ENCODE measurements around the gene NMT2. TPM values are rescaled to one million over a fixed set of nuclear protein-coding genes. Genes with fewer than 3 reads are reported as not detected.

The NMT2 gene
- total RNA-seq, 1 experiment from 2014 or later: 11.8 TPM

GRCh38 chr10:15116225-15116624 is 52.3 kb downstream of the NMT2 start:
- H3K23ac ChIP-seq (ENCODE audit: insufficient read length, low read depth, low read length): no peak overlapping the region
- peaks cover 0 to 3% of the 10 kb centered on the region in 2 experiments; a peak in 1 of 5 replicates for H3K9me3 Mint-ChIP-seq
- no peak overlapping the region for H2AFZ ChIP-seq (ENCODE audit: low read length)
- H3K9ac ChIP-seq (ENCODE audit: extremely low read depth, insufficient read length, low read length): no peak overlapping the region
- H2AK5ac ChIP-seq (ENCODE audit: insufficient read length, low read length): no peak overlapping the region
- H3K27me3 Mint-ChIP-seq (ENCODE audit: low read depth): no peaks in the 10 kb centered on the region
- no peak overlapping the region for H4K8ac ChIP-seq (replicated peaks; ENCODE audit: insufficient read length, low read depth, low read length)
- H3K18ac ChIP-seq (ENCODE audit: insufficient read length, low read depth, low read length): no peak overlapping the region
- H2BK15ac ChIP-seq (ENCODE audit: low read depth, low read length): no peak overlapping the region
- H3K4me3 Mint-ChIP-seq: no peak overlapping the region
- no peaks in the 10 kb centered on the region for H3K79me2 ChIP-seq (ENCODE audit: insufficient read depth, low read length)
- DNase-seq: no peak
- H4K5ac ChIP-seq (ENCODE audit: insufficient read length, low read depth, low read length): no peak overlapping the region
- H3K27ac Mint-ChIP-seq: no peak overlapping the region
- H4K20me1 ChIP-seq (ENCODE audit: control insufficient read depth, insufficient read depth, insufficient read length): no peaks in the 10 kb centered on the region
- no peak overlapping the region for H3K14ac ChIP-seq (ENCODE audit: insufficient read depth, low read length)
- H2BK5ac ChIP-seq (ENCODE audit: insufficient read length, low read length): no peak overlapping the region
- no peaks in the 10 kb centered on the region for H3K4me1 Mint-ChIP-seq
- H3K4me2 ChIP-seq (ENCODE audit: insufficient read depth, insufficient read length, low read length): no peak overlapping the region
- H3K27me3 ChIP-seq (ENCODE audit: insufficient read depth, low read length): no peaks in the 10 kb centered on the region
- H2BK20ac ChIP-seq (ENCODE audit: low read depth, low read length, poor library complexity, severe bottlenecking): no peak overlapping the region
- no peaks in the 10 kb centered on the region for H3K4me1 ChIP-seq (ENCODE audit: insufficient read depth, low read length)
- no CpG with 5 or more reads among the region's 5 CpGs for WGBS (ENCODE audit: extremely low coverage, insufficient read length, low lambda C conversion rate)
- no peaks in the 10 kb centered on the region for H3K79me1 ChIP-seq (ENCODE audit: insufficient read depth, low read depth, low read length, poor library complexity, severe bottlenecking)
- H3K23me2 ChIP-seq (ENCODE audit: insufficient read length, low read depth, low read length, poor library complexity, severe bottlenecking): no peaks in the 10 kb centered on the region
- no peak overlapping the region for H2BK120ac ChIP-seq (ENCODE audit: low read depth, low read length, poor library complexity, severe bottlenecking)
- no peaks in the 10 kb centered on the region for H3K9me3 ChIP-seq (ENCODE audit: control insufficient read depth, low read depth, low read length)
- H2BK12ac ChIP-seq (ENCODE audit: insufficient read length, low read depth, low read length): no peak overlapping the region
- no peak overlapping the region for H3T11ph ChIP-seq (ENCODE audit: low read length)
- no peak overlapping the region for H3K4ac ChIP-seq (ENCODE audit: low read depth, low read length)
- no peak overlapping the region for H4K91ac ChIP-seq (ENCODE audit: insufficient read length, low read depth, low read length)
- no peak for TF ChIP-seq CTCF (conservative IDR thresholded peaks at IDR 0.05)
- H3K56ac ChIP-seq (ENCODE audit: insufficient read length, low read depth, low read length): no peak overlapping the region
- H3K36me3 Mint-ChIP-seq (ENCODE audit: insufficient read depth in 1 of 3, low read depth in 3 of 3): peaks cover 5 to 21% (median 13%) of the 10 kb centered on the region in 3 experiments
- H3K27ac ChIP-seq (ENCODE audit: insufficient read length, low read depth, low read length): no peak overlapping the region
